Measurements from ENCODE around the gene HOXA2.

HOXA2 gene

GRCh38 chr7:27100694-27101170, 1.8 kb downstream of the HOXA2 start:
- no peak overlapping the region for H3K4me3 ChIP-seq (ENCODE audit: low read depth, low read length)

GRCh38 chr7:27099453-27100370, 2.8 kb downstream of the HOXA2 start:
- no peak overlapping the region for H3K4me3 ChIP-seq (ENCODE audit: low read depth, low read length)

GRCh38 chr7:27098578-27099451, 3.7 kb downstream of the HOXA2 start:
- no peak overlapping the region for H3K4me3 ChIP-seq (ENCODE audit: low read depth, low read length)

DNA sequence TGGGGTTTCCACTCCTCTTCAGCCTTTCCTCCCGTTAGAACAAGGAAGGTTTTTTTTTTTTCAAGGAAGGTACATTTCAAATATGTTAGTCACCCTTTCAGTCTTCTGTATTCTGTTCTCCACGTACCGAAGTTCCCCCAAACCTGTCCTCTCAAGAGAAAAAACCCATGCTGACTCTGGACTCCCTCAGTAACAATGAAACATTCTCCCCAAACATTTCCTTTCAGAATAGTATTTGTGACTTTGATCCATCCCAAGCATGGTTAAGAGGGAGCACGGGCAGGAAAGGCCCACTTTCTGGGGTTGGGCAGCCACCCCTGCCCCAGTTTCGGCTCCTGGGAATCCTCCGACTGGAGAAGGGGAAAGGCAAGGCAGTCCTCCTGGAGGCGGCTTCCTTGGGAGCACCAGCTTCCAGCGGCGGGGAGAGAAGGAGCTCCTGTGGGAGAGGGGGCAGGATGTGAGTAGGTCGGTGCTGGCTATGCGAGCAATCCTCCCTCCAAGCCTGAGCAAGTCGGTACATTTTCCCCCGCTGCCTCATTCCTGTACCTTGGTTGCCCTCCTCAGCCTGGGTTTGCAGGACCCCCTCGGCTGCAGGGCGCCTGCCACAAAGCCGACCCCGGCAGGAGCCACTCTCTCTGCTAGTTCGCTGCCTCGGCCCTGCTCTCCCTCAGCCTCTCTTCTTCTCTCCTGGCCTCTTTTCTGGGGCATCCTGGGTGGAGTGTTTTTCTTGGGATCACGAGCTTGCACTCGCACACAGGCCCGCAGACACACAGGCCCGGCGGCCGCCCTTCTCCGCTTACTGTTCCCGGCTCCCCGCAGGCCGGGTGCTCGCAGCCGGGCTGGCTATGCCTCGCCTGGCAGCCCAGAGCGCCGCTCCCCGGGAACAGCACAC, 4.6 kb downstream of the HOXA2 start:
- no peak overlapping the region for H3K4me3 ChIP-seq (ENCODE audit: low read depth, low read length)

DNA sequence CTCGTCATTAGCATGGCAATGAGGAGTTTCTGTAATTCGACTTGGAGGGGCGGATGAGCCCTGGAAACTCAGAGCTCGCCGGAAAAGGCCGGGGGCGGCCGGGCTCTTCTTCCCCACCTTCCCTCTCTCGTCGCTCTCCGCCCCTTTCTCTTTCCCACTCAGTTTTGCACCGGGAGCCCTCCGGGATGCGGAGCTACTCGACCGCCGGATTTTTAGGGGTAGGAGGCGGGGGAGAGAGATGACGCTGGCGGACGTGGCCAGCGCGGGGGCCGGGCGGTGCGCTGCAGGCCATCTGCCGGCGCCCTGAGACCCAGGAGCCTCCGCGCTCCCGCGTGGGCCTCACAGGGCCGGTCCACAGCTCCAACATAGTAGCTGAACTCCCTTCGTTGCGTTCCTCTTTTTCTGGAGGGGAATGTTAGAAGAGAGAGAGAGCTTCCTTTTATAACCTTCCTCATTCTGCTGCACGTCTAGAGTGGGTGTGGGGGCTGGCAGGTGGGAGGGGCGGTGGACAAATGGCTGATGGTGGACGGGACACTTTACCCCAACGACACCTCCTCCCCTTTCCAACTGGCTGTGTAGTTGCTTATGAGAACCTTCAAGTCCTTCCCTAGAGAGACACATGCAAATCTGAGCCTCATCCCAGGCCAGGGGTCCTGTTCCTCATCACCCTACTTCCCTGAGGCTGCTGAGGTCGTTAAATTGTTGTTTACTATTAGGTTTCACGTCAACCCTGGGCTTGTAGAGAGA, 5.5 kb downstream of the HOXA2 start:
- peak overlapping the region; percentile 27 for H3K4me3 ChIP-seq (ENCODE audit: low read depth, low read length)

GRCh38 chr7:27095897-27096767, 6.4 kb downstream of the HOXA2 start, which contains the start of gene HOXA1:
TSS of gene HOXA1 (minus strand) at chr7:27096000. CDS start at chr7:27095912, 88 bp downstream.
- H3K4me3 ChIP-seq (ENCODE audit: low read depth, low read length): peak within 1 kb of the TSS; percentile 27

GRCh38 chr7:27095050-27095896, 7.2 kb downstream of the HOXA2 start:
- peak overlapping the region; percentile 8 for H3K4me3 ChIP-seq (ENCODE audit: low read depth, low read length)

DNA sequence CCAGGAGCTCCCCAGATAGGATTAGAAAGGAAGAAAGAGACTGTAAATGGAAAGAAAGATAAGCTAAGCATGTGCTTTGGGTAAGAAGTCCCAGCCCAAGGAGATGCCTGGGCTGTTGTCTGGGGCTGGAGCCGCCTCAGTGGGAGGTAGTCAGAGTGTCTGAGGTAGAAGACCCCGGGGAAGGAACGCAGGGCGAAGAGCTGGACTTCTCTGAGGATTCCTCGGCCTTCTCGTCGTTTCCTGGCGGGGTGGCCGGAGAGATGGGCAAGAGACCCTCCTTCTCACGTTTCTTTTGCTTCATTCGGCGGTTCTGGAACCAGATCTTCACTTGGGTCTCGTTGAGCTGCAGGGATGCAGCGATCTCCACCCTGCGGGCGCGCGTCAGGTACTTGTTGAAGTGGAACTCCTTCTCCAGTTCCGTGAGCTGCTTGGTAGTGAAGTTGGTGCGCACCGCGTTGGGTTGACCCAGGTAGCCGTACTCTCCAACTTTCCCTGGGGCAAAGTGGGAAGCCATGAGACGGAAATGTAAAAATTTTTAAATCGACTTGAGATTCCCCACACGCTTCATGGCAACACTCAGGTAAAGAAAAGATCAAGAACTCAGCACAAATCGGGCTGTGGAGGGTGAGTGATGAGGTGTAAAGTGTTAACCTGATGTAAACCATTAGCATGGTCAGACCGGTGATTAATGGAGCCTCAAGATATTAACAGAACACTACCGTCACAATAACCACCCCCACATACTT, 8.0 kb downstream of the HOXA2 start:
- H3K4me3 ChIP-seq (ENCODE audit: low read depth, low read length): no peak overlapping the region

DNA sequence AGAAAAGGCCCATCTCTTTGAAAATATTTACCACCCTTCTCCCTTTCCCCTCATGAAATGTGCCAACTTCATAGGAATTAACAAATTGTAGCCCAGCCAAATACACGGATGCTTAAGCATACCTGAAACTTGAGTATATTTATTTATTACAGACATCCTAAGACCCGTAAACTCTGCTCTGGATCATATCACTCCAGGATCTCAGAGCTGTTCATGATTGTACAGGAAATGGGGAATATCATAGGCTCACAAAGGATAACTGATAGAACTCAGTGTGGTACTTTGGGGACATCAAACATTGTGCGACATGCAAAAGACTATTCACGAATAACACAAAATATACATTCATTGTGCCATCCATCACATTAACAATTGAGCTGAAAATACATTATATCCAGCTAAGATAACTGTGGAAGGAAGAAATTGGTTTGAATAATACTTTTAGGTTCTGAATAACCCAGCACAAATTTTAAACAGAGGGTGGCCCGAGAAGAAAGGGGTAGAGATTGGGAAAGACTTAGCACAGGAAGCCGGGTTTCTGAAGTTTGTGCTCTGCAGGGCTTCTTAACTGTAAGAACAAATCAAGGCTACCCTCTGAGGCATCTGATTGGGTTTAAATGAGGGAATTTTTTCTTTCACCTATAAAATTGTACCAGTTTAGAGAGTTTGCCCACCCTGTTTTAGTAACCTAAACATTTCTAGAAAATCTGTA, 9.1 kb downstream of the HOXA2 start:
- no peak overlapping the region for H3K4me3 ChIP-seq (ENCODE audit: low read depth, low read length)

- no peak overlapping the region for H3K4me3 ChIP-seq (ENCODE audit: low read depth, low read length)
These were observed 9.7 kb downstream of the HOXA2 start for GRCh38 chr7:27092819-27093110.

GRCh38 chr7:27091941-27092818, 10.3 kb downstream of the HOXA2 start:
- H3K4me3 ChIP-seq (ENCODE audit: low read depth, low read length): no peak overlapping the region

GRCh38 chr7:27091105-27091504, 11.4 kb downstream of the HOXA2 start:
- no peak overlapping the region for H3K4me3 ChIP-seq (ENCODE audit: low read depth, low read length)

DNA sequence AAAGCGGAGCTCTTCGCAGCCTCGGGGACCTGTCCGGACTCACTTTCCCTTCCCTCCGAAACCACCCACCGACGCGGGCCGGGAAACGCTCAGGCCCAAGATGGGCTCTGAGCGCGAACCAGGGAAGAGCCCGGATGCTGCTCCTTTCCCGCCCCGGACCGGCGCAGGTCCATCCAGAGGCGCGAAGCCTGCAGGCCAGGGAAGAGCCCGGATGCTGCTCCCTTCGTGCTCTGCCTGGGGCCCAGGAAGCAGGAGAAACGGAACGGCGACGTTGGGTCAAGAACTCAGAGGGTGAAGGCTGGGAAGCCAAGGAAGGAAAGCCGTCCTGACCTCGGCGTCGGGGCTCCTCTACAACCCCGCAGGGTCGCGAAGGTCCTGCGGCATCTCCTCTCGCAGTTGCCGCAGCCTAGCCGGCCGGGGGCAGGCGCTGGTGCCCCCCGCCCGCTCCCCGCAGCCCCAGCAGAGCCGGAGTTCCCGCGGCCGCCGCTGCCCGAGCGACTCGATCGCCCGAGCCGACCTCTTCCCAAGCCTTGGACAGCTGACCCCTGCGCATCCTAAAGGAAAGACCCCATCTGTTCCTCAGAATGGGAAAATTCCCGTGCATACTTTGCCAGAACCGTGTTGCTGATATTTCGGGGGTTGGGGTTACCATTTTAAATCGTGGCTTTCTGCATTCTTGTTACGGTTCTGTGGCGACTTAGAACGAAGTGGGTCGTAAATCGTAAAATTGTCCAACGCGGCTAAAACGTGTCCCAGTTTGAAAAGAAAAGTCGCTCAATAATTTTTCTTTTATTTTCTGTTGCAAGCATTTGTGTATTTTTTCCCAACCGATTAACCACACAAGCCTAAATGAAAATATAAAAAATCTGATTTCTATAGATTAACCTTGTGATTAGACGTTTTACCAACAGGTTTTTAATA, 14.2 kb downstream of the HOXA2 start:
- no peak overlapping the region for H3K4me3 ChIP-seq (ENCODE audit: low read depth, low read length)

DNA sequence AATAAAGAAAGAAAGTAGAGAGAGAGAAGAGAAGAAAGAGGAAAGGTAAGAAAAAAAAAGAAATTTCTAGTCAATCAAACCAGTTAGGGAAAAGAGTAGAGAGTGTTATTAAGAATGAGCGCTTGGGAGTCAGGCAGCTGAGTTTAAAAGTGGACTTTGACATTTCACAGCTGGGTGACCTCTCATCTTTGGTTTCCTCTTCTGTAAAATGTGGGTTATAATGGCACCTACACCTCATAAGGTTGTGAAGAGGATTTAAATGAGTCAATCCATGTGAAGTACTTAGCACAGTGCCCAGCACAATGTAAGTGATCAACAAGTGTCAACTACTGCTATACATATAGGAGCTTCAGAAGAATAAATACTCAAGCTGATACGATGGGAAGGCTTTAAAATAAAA, 18.8 kb downstream of the HOXA2 start:
- no peak overlapping the region for H3K4me3 ChIP-seq (ENCODE audit: low read depth, low read length)

DNA sequence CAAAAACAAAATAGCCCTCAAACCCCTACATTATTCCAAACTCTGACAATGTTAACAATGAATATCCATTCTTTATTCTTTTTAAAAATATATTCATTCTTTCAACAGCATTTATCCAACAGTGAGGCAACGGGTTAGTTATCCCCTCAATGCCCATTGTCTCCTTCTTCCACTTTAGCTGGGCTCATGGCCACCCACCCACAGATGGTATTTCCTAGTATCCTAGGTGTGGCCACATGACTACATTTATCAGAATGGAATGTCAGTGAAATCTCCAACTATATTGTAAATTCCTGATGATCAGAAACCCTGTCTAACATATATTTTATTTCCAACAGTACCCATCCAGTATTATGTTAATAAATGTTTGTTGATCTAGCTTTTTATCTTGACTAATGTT, 20.3 kb downstream of the HOXA2 start:
- no peak overlapping the region for H3K4me3 ChIP-seq (ENCODE audit: low read depth, low read length)

Measured in iPS-11a (cell line).